ENCODE results near the gene KIF23.
A peak's percentile ranks its signal among the peaks of the same experiment; 100 is the strongest.

- TF ChIP-seq CTCF (conservative IDR thresholded peaks at IDR 0.05; ENCODE audit: low read depth, low read length) (peak; percentile 45), NFE2L2 (IDR thresholded peaks at IDR 0.05; ENCODE audit: low read depth, low read length) (no peak), POLR2A (IDR thresholded peaks at IDR 0.05; ENCODE audit: low read depth, low read length) (no peak), SMC3 (IDR thresholded peaks at IDR 0.05; ENCODE audit: low read depth, low read length) (peak; percentile 33), FOS (IDR thresholded peaks at IDR 0.05; ENCODE audit: low read depth, low read length) (no peak)
These were observed 3.8 kb upstream of the KIF23 start for GRCh38 chr15:69410248-69410874.

All from IMR-90 (cell line).